ENCODE results near the gene MIOX. TPM values are rescaled to one million over a fixed set of nuclear protein-coding genes. Genes with fewer than 3 reads are reported as not detected.

The MIOX gene
- 0.43 TPM in 1 of 2 replicates, not detected in the other for total RNA-seq

DNA sequence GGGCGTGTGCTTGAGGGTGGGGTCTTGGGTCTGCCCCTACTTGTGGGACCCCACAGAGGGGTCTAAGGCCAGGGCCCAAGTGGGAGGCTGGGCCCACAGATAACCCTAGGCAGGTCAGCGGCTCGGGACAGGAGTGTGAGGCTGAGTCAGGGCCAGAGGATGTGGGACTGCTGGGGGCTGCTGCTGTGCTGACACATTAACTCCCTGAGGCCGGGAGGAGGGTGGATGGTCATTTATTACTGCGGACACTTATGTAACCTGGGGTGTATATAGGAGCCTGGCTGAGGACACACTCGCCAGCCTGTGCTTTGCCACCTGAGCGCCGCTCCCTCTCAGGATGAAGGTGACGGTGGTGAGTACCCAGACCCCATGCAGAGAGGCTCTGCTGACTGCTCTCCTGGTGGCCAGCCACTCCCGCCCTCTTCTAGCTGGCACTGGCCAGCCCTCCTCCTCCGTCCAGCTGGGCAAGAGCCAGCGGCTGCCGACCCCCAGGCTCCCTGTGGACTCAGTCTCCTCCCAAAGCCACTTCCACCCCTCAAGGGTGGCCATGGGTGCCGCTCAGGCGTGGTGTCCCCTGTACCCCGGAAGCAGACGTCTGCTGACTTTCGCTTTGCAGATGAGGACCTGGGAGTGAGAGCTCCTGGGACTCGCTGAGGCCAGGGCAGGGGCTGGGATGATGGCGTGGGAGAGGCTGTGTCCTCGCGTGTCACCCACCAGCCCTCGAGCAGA lies at the start of gene MIOX:
Gene MIOX, plus strand, starts transcription at position 299 of the 729 bp plus-strand sequence. Its CDS starts 39 bp downstream, at position 338.

DNA sequence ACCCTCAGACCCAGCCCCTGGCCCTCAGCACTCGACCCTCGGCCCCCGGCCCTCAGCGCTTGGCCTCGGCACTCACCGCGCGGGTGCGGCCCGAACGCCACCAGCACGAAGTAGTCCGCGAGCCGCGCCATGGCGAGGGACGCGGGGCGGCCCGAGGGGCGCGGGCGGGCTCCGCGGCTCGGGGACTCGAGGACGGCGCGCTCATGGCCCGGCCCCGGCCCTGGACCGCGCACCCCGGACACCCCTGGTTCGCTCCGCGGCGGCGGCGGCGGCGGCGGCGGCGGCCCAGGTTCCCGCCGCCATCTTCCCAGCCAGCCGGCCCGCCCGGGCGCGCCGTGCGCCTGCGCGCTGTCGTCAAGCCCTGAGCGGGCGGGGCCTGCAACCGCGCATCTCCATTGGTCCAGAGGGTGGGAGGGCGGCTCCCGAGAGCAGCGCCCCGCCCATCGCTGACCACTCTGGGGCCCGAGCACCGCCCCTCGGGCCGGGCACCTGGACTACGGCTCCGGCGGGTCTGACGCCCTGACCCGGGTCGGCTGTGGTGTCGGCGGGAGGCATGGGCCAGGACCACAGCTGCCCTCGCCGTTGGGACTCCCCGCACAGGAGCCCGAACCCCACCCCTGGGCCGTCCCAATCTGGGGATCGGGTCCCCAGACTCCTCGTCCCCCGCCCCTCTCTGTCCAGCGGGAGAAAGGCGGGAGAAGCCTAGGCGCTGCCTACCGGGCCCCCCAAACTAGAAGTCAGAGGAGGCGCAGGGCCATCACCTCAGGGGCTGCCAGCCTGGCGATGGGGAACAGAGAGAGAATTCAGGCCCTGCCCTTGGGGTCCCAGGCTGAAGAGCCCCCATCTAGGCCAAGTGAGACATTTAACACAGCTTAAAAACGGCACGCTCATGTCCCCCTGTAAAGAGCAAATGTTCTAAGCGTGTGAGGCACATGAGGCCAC lies 11.7 kb upstream of the MIOX start, which contains the start of gene SBF1:
Gene SBF1, minus strand, starts transcription at position 326 of the 942 bp plus-strand sequence. Its CDS starts 195 bp downstream, at position 131.

DNA sequence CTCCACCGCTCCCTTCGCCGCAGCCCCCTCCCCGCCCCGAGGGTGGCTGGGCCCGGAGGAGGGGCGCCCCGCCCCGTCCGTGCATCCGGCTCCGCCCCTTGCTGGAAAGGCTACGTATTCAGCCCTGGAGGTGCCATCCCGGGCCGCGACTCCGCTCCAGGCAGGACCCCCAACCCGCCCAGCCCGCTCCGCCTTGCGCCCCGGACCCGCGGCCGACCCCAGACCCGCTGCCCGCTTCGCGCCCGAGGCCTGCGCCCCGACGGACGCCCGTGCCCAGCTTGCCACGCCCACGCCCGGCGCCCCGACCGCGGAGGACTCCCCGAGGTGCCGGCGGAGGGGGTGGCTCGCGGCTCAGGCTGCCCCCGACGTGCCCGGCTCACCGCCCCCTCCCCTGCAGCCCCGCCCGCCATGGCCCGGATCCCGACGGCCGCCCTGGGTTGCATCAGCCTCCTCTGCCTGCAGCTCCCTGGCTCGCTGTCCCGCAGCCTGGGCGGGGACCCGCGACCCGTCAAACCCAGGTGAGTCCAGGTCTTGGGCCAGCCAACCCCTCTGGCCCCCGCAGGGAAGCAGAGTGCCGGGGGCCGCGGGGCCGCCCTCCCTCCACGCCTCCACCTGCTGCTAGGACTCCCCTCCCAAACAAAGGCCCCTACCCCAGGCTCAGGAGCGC lies 5.1 kb upstream of the MIOX start, which contains the start of gene ADM2:
Gene ADM2, plus strand, starts transcription at position 104 of the 667 bp plus-strand sequence. Its CDS starts 305 bp downstream, at position 409.

DNA sequence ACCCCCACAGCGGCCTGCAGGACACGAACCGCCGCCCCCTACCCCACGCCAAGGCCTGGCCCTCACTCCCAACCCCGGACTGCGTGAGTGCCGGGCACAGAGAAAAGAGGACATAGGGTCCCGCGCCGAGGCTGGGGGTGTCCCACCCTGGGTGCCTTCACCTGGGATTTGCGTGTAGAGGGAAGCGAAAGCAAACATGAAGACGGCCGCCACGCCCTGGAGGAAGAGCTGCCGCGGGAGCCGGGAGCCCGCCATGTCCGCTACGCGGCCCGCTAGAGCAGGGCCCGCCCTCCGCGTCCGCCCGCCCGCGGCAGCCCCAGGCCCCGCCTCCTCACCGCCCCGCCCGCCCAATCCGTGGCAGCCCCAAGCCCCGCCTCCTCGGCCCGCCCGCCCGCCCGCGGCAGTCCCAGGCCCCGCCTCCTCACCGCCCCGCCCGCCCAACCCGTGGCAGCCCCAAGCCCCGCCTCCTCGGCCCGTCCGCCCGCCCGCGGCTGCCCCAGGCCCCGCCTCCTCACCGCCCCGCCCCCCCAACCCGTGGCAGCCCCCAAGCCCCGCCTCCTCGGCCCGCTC lies 20.8 kb downstream of the MIOX start, which contains the start of gene LMF2:
Gene LMF2, minus strand, starts transcription at position 282 of the 570 bp plus-strand sequence. Its CDS starts 27 bp downstream, at position 255.

GRCh38 chr22:50507991-50508884 lies 21.6 kb downstream of the MIOX start, which contains the start of gene NCAPH2:
TSS of gene NCAPH2 (plus strand) at chr22:50508224. CDS start at chr22:50508338, 114 bp downstream.

GRCh38 chr22:50525104-50525857 lies 38.6 kb downstream of the MIOX start, which contains the start of gene SCO2:
TSS of gene SCO2 (minus strand) at chr22:50525598. CDS start at chr22:50524411, 1,187 bp downstream.

GRCh38 chr22:50529897-50530579 lies 43.4 kb downstream of the MIOX start, which contains the start of gene TYMP:
TSS of gene TYMP (minus strand) at chr22:50530012. CDS start at chr22:50529709, 303 bp downstream.

Other genes with a start within 250 kb of the MIOX start
- gene TUBGCP6, start 241.8 kb upstream of the MIOX start, total RNA-seq: 18.3 and 23.2 TPM in 2 replicates
- 20.8 and 39.8 TPM in 2 replicates for gene HDAC10, start 235.6 kb upstream of the MIOX start, total RNA-seq
- 29.5 and 36.9 TPM in 2 replicates for gene MAPK12, start 225.2 kb upstream of the MIOX start, total RNA-seq
- 18.4 and 24.0 TPM in 2 replicates for gene MAPK11, start 216.5 kb upstream of the MIOX start, total RNA-seq
- 143 and 157 TPM in 2 replicates for gene PLXNB2, start 179.2 kb upstream of the MIOX start, total RNA-seq
- gene DENND6B, start 159.8 kb upstream of the MIOX start, total RNA-seq: 6.6 and 8.5 TPM in 2 replicates
- 44.7 and 47.3 TPM in 2 replicates for gene PPP6R2, start 143.5 kb upstream of the MIOX start, total RNA-seq
- 53.8 and 57.3 TPM in 2 replicates for gene SBF1, start 11.8 kb upstream of the MIOX start, total RNA-seq
- gene ADM2, start 5.3 kb upstream of the MIOX start, total RNA-seq: 14.5 and 35.9 TPM in 2 replicates
- gene LMF2, start 20.8 kb downstream of the MIOX start, total RNA-seq: 64.2 and 77.0 TPM in 2 replicates
- gene NCAPH2, start 21.4 kb downstream of the MIOX start, total RNA-seq: 22.5 and 28.0 TPM in 2 replicates
- gene SCO2, start 38.7 kb downstream of the MIOX start, total RNA-seq: 1.3 and 2.5 TPM in 2 replicates
- 46.3 and 57.6 TPM in 2 replicates for gene TYMP, start 43.2 kb downstream of the MIOX start, total RNA-seq
- gene KLHDC7B, start 59.0 kb downstream of the MIOX start, total RNA-seq: 1.8 and 2.4 TPM in 2 replicates
- gene SYCE3, start 76.1 kb downstream of the MIOX start, total RNA-seq: not detected in 2 replicates
- gene CPT1B, start 91.6 kb downstream of the MIOX start, total RNA-seq: 0.51 and 1.4 TPM in 2 replicates
- 25.7 and 26.1 TPM in 2 replicates for gene CHKB, start 96.0 kb downstream of the MIOX start, total RNA-seq
- 0.68 and 2.7 TPM in 2 replicates for gene MAPK8IP2, start 113.9 kb downstream of the MIOX start, total RNA-seq
- 42.0 and 68.4 TPM in 2 replicates for gene ARSA, start 141.3 kb downstream of the MIOX start, total RNA-seq
- 2.5 and 3.8 TPM in 2 replicates for gene SHANK3, start 186.0 kb downstream of the MIOX start, total RNA-seq